ENCODE data around the gene AMACR.
A peak's percentile ranks its signal among the peaks of the same experiment; 100 is the strongest.

- peak; percentile 40 for TF ChIP-seq EZH2 (IDR thresholded peaks at IDR 0.05; ENCODE audit: borderline replicate concordance, low read depth, low read length, severe bottlenecking)
- TF ChIP-seq JUN (IDR thresholded peaks at IDR 0.05; ENCODE audit: borderline replicate concordance, insufficient read depth, insufficient read length, low read depth) = no peak
- TF ChIP-seq CTCF (IDR thresholded peaks at IDR 0.05; ENCODE audit: extremely low read depth in 1 of 2, insufficient read depth in 1 of 2, low read depth in 1 of 2, low read length in 2 of 2) = no peak
- TF ChIP-seq POLR2AphosphoS5 (IDR thresholded peaks at IDR 0.05; ENCODE audit: insufficient read depth, low read depth, low read length) = no peak
- TF ChIP-seq FOS (IDR thresholded peaks at IDR 0.05; ENCODE audit: borderline replicate concordance, insufficient read depth, low read length) = no peak
- TF ChIP-seq POLR2A (IDR thresholded peaks at IDR 0.05; ENCODE audit: low read depth, low read length) = no peak
Measured at GRCh38 chr5:33937017-33937706, 70.7 kb downstream of the AMACR start.
